ENCODE results near the gene TTC28.

- TF ChIP-seq ESRRA (IDR thresholded peaks at IDR 0.05; ENCODE audit: low read length) (no peak), CTCF (IDR thresholded peaks at IDR 0.05 in 2 of 3, conservative IDR thresholded peaks at IDR 0.05 in 1 of 3; ENCODE audit: control insufficient read depth in 2 of 3, extremely low read depth in 1 of 3, insufficient read depth in 1 of 3, low read depth in 3 of 3, low read length in 3 of 3) (no peak), BRCA1 (IDR thresholded peaks at IDR 0.05; ENCODE audit: low read depth, low read length) (no peak), ZNF217 (IDR thresholded peaks at IDR 0.05) (no peak), EP300 (IDR thresholded peaks at IDR 0.05; ENCODE audit: borderline replicate concordance in 1 of 2, control insufficient read depth in 1 of 2, low read depth in 2 of 2, low read length in 2 of 2) (no peak), POLR2AphosphoS5 (IDR thresholded peaks at IDR 0.05; ENCODE audit: low read length) (no peak), ATF3 (IDR thresholded peaks at IDR 0.05; ENCODE audit: borderline replicate concordance, extremely low read depth, low read depth, low read length) (no peak), ZBTB40 (IDR thresholded peaks at IDR 0.05; ENCODE audit: borderline replicate concordance) (no peak), SUZ12 (IDR thresholded peaks at IDR 0.05; ENCODE audit: unreplicated experiment) (no peak)
These were observed 213.2 kb downstream of the TTC28 start for GRCh38 chr22:28466399-28466798.

Measured in GM12878 (cell line).